HG02798 (cell line): Measurements from ENCODE around the gene PEX3.
A peak's percentile ranks its signal among the peaks of the same experiment; 100 is the strongest.
"Not testable (repeated sequence)": the region's sequence is repeated elsewhere in the genome, so short reads cannot be mapped to it uniquely, and the experiment has no call there.

Source experiments
- ATAC-seq: cut with Tn5 transposase; IDR thresholded peaks from one replicate; pipeline ENCODE4 v1.9.1; 2021; ENCODE audit warnings: mild to moderate bottlenecking; ENCODE audit not compliant: unreplicated experiment, poor library complexity

Gene PEX3

GRCh38 chr6:143501851-143502250 is 51.2 kb downstream of the PEX3 start:
- ATAC-seq = no peak

GRCh38 chr6:143504369-143504768 is 53.8 kb downstream of the PEX3 start:
- ATAC-seq = no peak

DNA sequence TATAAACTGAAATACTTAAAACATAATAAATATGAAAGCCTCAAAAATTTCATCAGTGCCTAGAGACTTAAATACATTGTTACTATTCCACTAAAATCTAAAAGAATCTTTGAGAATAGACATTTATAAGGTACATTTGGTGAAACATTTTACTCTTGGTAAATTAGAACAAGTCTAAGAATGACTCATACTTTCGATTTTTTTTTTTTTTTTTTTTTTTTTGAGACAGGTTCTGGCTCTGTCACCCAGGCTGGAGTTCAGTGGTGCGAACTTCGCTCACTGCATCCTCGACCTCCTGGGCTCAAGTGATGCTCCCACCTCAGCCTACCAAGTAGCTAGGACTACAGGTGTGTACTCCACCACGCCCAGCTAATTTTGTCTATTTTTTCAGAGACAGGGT is 54.5 kb downstream of the PEX3 start:
- ATAC-seq = peak; percentile 46

- ATAC-seq = peak; percentile 13
These were observed 54.9 kb downstream of the PEX3 start for GRCh38 chr6:143505537-143505936.

GRCh38 chr6:143506199-143506598 is 55.6 kb downstream of the PEX3 start:
- ATAC-seq = no peak

DNA sequence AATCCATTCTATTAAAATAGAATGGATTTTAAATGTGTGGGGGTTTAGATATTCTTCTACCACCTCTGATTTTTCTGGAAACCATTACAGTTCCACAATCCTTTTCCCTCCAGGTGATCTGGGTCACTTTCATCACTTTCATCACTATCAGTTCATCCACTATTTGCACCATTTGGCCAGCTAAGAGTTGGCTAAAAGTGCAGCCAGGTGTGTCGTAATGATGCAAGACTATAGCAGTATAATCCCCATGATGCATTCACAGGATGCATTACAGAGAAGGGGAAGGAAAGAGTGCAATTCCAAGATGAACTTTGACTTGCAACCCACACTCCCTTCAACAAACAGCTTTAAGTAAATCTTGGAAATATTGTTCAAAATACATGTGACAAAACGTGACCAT is 56.0 kb downstream of the PEX3 start:
- ATAC-seq = no peak

GRCh38 chr6:143507358-143508145 is 56.9 kb downstream of the PEX3 start:
- ATAC-seq = no peak

- ATAC-seq = not testable (repeated sequence)
These were observed 59.7 kb downstream of the PEX3 start for GRCh38 chr6:143510326-143510725.

- ATAC-seq = peak; percentile 69
These were observed 60.6 kb downstream of the PEX3 start, which contains the start of gene FUCA2 for GRCh38 chr6:143510991-143511891. Gene FUCA2 (minus strand): TSS chr6:143511720. CDS start chr6:143511634, 86 bp downstream.

DNA sequence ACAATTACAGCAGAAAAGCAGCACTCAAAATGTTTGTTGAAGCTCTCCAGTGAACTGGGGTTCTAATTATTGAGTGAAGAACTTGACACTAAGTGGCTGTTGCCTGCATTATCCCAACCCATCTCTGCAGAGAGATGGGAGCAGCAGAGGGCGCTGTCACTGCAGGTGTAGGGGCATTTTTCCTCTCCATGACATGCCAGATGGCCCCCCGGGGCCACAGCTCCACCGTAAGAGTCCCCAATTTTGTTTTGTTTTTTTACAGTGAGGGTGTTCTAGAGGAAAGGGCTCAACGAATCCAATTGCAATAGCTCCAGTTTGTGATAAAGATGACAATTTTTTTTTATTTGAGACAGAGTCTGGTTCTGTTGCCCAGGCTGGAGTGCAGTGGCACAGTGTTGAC is 62.8 kb downstream of the PEX3 start:
- ATAC-seq = peak; percentile 25

DNA sequence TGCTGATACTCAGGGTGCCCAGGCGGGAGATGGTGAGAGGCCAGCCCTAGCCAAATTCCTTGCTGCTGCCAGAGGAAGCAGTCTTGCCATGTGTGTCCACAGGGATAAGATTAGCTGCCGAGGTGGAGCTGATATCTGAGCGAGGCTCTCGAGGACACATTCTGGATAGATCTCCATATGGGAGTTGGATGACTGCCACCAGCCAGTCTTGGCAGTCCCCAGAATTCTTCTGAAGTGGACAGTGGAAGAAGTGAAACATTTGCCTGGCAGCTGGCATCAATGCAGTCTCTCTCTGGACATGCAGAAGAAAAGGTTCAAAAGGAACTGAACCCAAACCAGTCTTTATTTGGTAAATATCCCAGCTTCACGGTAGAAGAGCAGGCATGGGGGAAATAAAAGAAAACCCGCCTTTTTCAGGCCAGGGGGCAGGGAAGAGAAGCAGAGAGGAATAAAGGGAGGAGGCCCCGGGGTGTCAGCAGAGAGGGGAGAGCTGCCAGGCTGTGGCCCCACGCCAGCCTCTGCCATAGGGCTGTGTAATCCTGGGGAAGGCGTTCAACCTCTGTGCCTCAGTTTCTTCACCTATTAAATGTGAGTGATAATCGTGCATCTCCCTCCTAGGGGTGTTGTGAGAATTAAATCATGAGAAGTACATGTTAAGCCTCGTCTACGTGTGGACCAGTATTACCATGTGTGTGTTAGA is 64.6 kb downstream of the PEX3 start:
- no peak for ATAC-seq

DNA sequence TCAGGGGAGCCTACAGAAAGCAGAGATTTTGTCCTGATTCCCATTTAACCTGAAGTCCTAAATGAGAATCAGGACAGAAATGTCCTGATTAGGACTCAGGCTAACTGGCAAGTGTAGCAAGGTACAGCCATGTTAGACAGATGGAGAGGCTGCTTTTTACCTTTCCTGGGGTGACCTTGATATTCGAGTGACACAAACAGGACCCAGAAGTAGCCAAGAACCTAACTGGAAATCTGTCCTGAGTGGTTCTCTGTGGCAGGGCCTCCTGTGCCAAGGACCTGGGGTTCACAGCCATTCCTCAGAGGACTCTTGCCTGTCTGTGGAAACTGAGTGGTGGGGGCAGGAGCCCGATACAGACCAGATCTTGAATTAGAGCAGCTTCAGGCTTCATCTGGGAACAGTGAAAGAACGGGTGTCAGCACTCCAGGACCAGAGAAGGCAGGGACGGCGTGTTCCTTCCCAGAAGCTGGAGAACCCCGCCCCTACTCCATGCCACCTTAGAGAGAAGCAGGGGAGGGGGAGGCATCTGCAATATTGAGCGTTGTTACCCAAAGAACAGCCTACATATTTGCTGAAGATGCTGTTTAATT is 65.3 kb downstream of the PEX3 start:
- no peak for ATAC-seq

DNA sequence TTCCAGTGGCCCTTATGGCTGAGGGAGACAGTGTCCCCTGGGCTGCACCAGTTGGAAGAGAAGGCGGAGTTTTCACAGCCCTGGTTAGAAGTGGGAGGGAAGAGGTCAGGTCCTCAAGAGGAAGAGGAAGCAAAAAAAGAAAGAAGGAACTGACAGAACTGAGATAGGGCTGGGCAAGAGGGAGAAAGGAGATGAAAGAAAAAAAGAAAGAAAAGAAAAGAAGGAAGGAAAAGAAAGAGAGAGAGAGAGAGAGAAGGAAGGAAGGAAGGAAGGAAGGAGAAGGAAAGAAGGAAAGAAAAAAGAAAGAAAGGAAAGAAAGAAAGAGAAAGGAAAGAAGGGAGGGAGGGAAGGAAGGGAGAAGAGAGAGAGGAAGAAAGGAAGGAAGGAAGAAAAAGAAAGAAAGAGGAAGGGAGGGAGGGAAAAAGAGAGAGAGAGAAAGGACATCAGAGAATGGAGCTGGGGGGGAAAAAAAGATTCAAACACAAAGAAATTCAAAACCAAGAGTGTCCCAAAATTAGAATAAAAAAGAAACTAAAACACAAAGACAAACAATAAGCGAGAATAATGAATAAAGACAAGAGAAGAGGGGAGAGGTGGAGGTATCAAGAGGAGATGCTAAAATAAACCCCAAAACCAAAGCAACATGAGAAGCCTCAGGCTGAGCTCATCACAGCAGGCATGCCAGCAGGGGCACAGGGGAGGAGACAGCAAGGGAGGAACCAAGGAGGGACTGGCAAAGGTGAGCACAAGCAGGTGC is 66.3 kb downstream of the PEX3 start:
- ATAC-seq = no peak

- ATAC-seq = no peak
These were observed 66.8 kb downstream of the PEX3 start for GRCh38 chr6:143517447-143517773.

- ATAC-seq = no peak
These were observed 71.5 kb downstream of the PEX3 start for GRCh38 chr6:143522039-143522600.

GRCh38 chr6:143525356-143525755 is 74.8 kb downstream of the PEX3 start:
- no peak for ATAC-seq

DNA sequence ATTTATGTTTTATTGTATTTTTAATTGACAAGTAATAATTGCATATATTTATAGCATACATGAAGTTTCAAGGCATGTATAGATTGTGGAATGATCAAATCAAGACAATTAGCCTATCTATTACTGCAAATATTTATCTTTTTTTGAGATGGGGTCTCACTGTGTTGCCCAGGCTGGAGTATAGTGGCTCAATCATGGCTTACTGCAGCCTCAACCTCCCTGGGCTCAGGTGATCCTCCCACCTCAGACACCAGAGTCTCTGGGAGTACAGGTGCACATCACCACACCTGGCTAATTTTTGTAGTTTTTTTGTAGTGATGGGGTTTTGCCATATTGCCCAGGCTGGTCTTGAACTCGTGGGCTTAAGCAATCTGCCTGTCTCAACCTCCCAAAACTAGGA is 77.1 kb downstream of the PEX3 start:
- no peak for ATAC-seq

- ATAC-seq = peak; percentile 80
These were observed 77.7 kb downstream of the PEX3 start for GRCh38 chr6:143528164-143528811.

- ATAC-seq = no peak
These were observed 78.5 kb downstream of the PEX3 start for GRCh38 chr6:143529095-143529494.
